Psoas muscle (tissue), 8 donors: ENCODE measurements around the gene ELFN2. TPM values are rescaled to one million over a fixed set of nuclear protein-coding genes. Genes with fewer than 3 reads are reported as not detected.

Source experiments
- ATAC-seq, 4 donors: fragments of 200-7000 bp; cut with Tn5 transposase; one replicate each; pipeline ENCODE4 v1.9.1; 2020; ENCODE audit warnings: moderate library complexity in 3 of 4, mild to moderate bottlenecking in 2 of 4
- DNase-seq, 2 donors: peaks; one replicate each; pipeline ENCODE4 v3.0.0-alpha.2; 2020
- H3K27ac ChIP-seq: fragments of 200-600 bp; one replicate; pipeline ENCODE4 v1.8.0; 2022
- H3K27me3 ChIP-seq, 3 donors: fragments of 200-600 bp in 1 of 3; one replicate each; pipeline versions ENCODE4 v1.6.1 to v1.8.0; 2013 to 2022; ENCODE audit warnings: low read length in 2 of 3, mild to moderate bottlenecking in 2 of 3, moderate library complexity in 1 of 3; ENCODE audit not compliant: insufficient read depth in 3 of 3
- H3K36me3 ChIP-seq, 2 donors: fragments of 200-600 bp in 1 of 2; one replicate each; pipeline versions ENCODE4 v1.6.1 to v1.8.0; 2013 to 2022; ENCODE audit warnings: low read depth in 1 of 2, mild to moderate bottlenecking in 1 of 2, moderate library complexity in 1 of 2; ENCODE audit not compliant: insufficient read depth in 1 of 2
- H3K4me1 ChIP-seq: fragments of 200-600 bp; one replicate; pipeline ENCODE4 v1.8.0; 2022
- H3K4me3 ChIP-seq: fragments of 200-600 bp; one replicate; pipeline ENCODE4 v1.8.0; 2022; ENCODE audit warnings: mild to moderate bottlenecking
- H3K9me3 ChIP-seq: fragments of 200-600 bp; one replicate; pipeline ENCODE4 v1.8.0; 2022
- CTCF ChIP-seq: fragments of 200-600 bp; IDR thresholded peaks from one replicate; pipeline ENCODE4 v1.8.0; 2022; ENCODE audit warnings: antibody characterized with exemption
- WGBS, 3 donors: extraction: QIAGEN DNeasy Blood & Tissue Kit; methylation state at CpG; one replicate each; pipeline versions ENCODE4 v1.1.6 to v1.1.7; 2013; 5-methylcytosine and 5-hydroxymethylcytosine counted together
- intact Hi-C, 2 donors: fragments of 100-400 bp; cut with DNase I; formaldehyde crosslinking; loops; one replicate each; pipeline versions ENCODE4 v1.11.0 to v1.14.2; 2022
- polyA plus RNA-seq, 3 donors: library from polyadenylated mRNA; stranded (reverse); fragments of 200-250 nt; gene quantifications; one replicate each; pipeline ENCODE4 v1.2.3, GENCODE V29; 2013
- total RNA-seq, 4 donors: library from RNA; stranded (reverse); fragmentation: NEBNext Ultra II Directional in 2 of 4; extraction: Animal tissue kit (Norgen Biotek cat#: 25700) in 2 of 4; gene quantifications; one replicate each; pipeline versions ENCODE4 v1.2.1 to v1.2.4, GENCODE V29; 2021 to 2023
- donor health status: healthy with polysubstance abuse.
- donor health status: DM: no; HTN: no; CAD: no; lungs with moderate emphysema.
- donor health status: Bipolar disorder and iron deficiency.
- donor health status: healthy.
- donor health status: DM: yes; HTN: yes; CAD: no.
- donor health status: DM: no; HTN: no; CAD: no.
- donor health status: DM: no; HTN: no; CAD: no.
- donor health status: DM: yes; HTN: yes; CAD: no.

ELFN2 gene
- total and polyA plus RNA-seq, 7 donors, result 0.01 to 0.05 (median 0.01) TPM; not detected in 4

DNA sequence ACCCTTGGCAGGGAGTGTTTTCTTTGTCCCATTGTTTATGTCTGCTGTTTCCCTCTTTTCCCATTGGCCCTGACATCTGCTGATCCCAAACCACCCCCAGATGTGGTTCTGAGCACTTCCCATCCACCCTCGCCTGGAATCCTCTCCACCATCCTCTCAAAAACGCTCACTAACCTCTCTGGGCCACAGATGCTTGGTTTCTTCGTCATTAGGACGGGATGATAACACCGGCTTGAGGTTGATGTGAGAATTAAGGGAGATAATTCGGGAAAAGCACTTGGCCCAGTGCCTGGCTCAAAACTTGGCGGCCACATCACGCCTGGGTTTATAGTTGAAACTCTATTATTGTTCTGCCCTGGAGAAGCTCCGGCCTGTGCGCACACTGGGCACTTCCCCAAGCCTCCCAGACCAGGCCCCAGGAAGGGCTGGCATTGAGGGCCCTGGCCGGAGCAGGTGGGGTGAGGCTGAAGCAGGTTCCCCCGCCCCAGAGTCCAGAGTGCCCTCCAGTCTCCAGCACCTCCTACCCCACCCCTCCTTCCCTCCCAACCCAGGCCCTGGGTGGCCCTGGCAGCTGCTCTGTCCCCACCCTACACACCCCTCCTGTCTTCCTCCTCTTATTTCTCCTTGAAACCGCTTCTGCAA is 81.3 kb downstream of the ELFN2 start:
- H3K9me3 ChIP-seq, result no peaks in the 10 kb centered on the region
- ATAC-seq (no peak), DNase-seq (no peak)
- TF ChIP-seq CTCF, result no peak
- 22 to 25% (median 25%) methylated on average over 12 to 13 of the region's 13 CpGs for WGBS, 3 donors
- H3K27ac ChIP-seq, result no peak overlapping the region
- no peak overlapping the region for H3K4me3 ChIP-seq
- intact Hi-C loops, result no loop called here
- no peaks in the 10 kb centered on the region for H3K36me3 ChIP-seq
- H3K4me1 ChIP-seq, result no peaks in the 10 kb centered on the region
- H3K27me3 ChIP-seq, result peaks cover 0 to 17% (median 0%) of the 10 kb centered on the region in 3 donors

GRCh38 chr22:37344735-37345449 is 82.4 kb downstream of the ELFN2 start:
- Histone ChIP-seq H3K4me1 (no peaks in the 10 kb centered on the region), H3K27me3 (peaks cover 0 to 17% (median 4%) of the 10 kb centered on the region in 3 donors), H3K36me3 (no peaks in the 10 kb centered on the region), H3K9me3 (no peaks in the 10 kb centered on the region), H3K4me3 (no peak overlapping the region), H3K27ac (no peak overlapping the region)
- intact Hi-C loops, result no loop called here
- ATAC-seq, result no peak
- WGBS, 3 donors, result 74 to 79% (median 77%) methylated on average over 13 of the region's 13 CpGs
- TF ChIP-seq CTCF, result no peak
- no peak for DNase-seq

GRCh38 chr22:37343863-37344734 is 83.2 kb downstream of the ELFN2 start:
- no peaks in the 10 kb centered on the region for H3K9me3 ChIP-seq
- H3K36me3 ChIP-seq, result no peaks in the 10 kb centered on the region
- no peaks in the 10 kb centered on the region for H3K4me1 ChIP-seq
- H3K4me3 ChIP-seq, result no peak overlapping the region
- 64 to 78% (median 64%) methylated on average over 14 to 17 of the region's 17 CpGs for WGBS, 3 donors
- no peak for ATAC-seq
- no peak overlapping the region for H3K27ac ChIP-seq
- intact Hi-C loops, result no loop called here
- no peak for TF ChIP-seq CTCF
- peaks cover 0 to 20% (median 4%) of the 10 kb centered on the region in 3 donors for H3K27me3 ChIP-seq
- DNase-seq, result no peak

DNA sequence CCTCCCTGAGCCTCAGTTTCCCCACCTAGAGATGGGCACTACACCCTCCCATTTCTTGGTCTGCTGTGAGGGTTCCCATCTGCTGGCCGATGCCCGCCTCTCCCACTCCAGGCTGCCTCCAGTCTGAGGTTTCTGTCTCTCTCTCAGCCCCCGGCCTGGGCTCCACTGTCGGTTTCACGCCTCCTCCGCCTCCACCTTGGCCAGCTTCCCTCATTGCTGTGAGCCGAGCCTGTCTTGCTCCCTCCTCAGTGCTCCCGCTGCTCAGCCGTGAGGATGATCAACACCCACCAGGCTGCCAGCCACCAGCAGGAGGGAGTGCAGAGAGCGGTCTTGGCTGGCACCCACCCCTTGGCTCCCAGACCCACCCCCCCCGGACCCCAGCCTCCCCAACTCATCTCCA is 83.9 kb downstream of the ELFN2 start:
- no peak overlapping the region for H3K4me3 ChIP-seq
- H3K36me3 ChIP-seq, result no peaks in the 10 kb centered on the region
- H3K4me1 ChIP-seq, result no peaks in the 10 kb centered on the region
- ATAC-seq (no peak), DNase-seq (no peak)
- intact Hi-C loops, result no loop called here
- WGBS, 3 donors, result 29 to 34% (median 33%) methylated on average over 9 to 11 of the region's 11 CpGs
- no peak for TF ChIP-seq CTCF
- H3K9me3 ChIP-seq, result no peaks in the 10 kb centered on the region
- no peak overlapping the region for H3K27ac ChIP-seq
- peaks cover 0 to 27% (median 4%) of the 10 kb centered on the region in 3 donors for H3K27me3 ChIP-seq
